Type B pancreatic cell (in vitro differentiated cells): Measurements from ENCODE around the gene PPP4R3B. TPM values are rescaled to one million over a fixed set of nuclear protein-coding genes. Genes with fewer than 3 reads are reported as not detected.
"Not testable (repeated sequence)": the region's sequence is repeated elsewhere in the genome, so short reads cannot be mapped to it uniquely, and the experiment has no call there.

Experiments used
- DNase-seq: peaks from one replicate; pipeline ENCODE4 v3.0.0; 2021; ENCODE audit warnings: mixed read lengths; ENCODE audit not compliant: unreplicated experiment; ENCODE audit errors: extremely low spot score
- H3K27ac Mint-ChIP-seq: 2 replicates; pipeline ENCODE4 v1.8.0; 2021; ENCODE audit warnings: mild to moderate bottlenecking, mixed read lengths
- H3K27me3 Mint-ChIP-seq: 2 replicates; pipeline ENCODE4 v1.8.0; 2021; ENCODE audit warnings: mixed read lengths
- H3K36me3 Mint-ChIP-seq: 2 replicates; pipeline ENCODE4 v1.8.0; 2021; ENCODE audit warnings: mixed read lengths
- H3K4me1 Mint-ChIP-seq: one replicate; pipeline ENCODE4 v1.8.0; 2021; ENCODE audit warnings: mixed read lengths; ENCODE audit not compliant: unreplicated experiment
- H3K4me3 Mint-ChIP-seq: 2 replicates; pipeline ENCODE4 v1.8.0; 2021; ENCODE audit warnings: mild to moderate bottlenecking, mixed read lengths
- H3K9me3 Mint-ChIP-seq: 2 replicates; pipeline ENCODE4 v1.8.0; 2021; ENCODE audit warnings: mixed read lengths
- CTCF ChIP-seq: fragments of 200-600 bp; sonication (generic); conservative IDR thresholded peaks from 2 replicates; pipeline ENCODE4 v1.5.0; 2021; ENCODE audit warnings: antibody characterized with exemption, mild to moderate bottlenecking
- total RNA-seq: library from RNA; stranded (reverse); gene quantifications from 2 replicates; pipeline ENCODE4 v1.2.1, GENCODE V29; 2021; ENCODE audit warnings: low replicate concordance

Gene PPP4R3B
- total RNA-seq, 1 donor from 2014 or later = 59.4 TPM

GRCh38 chr2:55550368-55551102 is 66.9 kb downstream of the PPP4R3B start:
- no peak for TF ChIP-seq CTCF
- H3K4me3 Mint-ChIP-seq = no peak overlapping the region
- peak overlapping the region; percentile 19 for H3K27ac Mint-ChIP-seq
- peaks cover 16% of the 10 kb centered on the region for H3K36me3 Mint-ChIP-seq
- H3K4me1 Mint-ChIP-seq = no peaks in the 10 kb centered on the region
- no peaks in the 10 kb centered on the region for H3K9me3 Mint-ChIP-seq
- H3K27me3 Mint-ChIP-seq = no peaks in the 10 kb centered on the region
- no peak for DNase-seq

- H3K4me1 Mint-ChIP-seq, H3K27me3 Mint-ChIP-seq, H3K27ac Mint-ChIP-seq, H3K9me3 Mint-ChIP-seq, H3K4me3 Mint-ChIP-seq, DNase-seq: not testable (repeated sequence)
- peaks cover 14% of the 10 kb centered on the region for H3K36me3 Mint-ChIP-seq
These were observed 69.7 kb downstream of the PPP4R3B start for GRCh38 chr2:55547679-55548078.

- TF ChIP-seq CTCF = no peak
- Mint-ChIP-seq H3K9me3 (no peaks in the 10 kb centered on the region), H3K27me3 (no peaks in the 10 kb centered on the region), H3K4me3 (no peak overlapping the region), H3K27ac (no peak overlapping the region), H3K36me3 (peaks cover 17% of the 10 kb centered on the region), H3K4me1 (no peaks in the 10 kb centered on the region)
- DNase-seq = no peak
These were observed 70.4 kb downstream of the PPP4R3B start for GRCh38 chr2:55547001-55547400.

GRCh38 chr2:55530539-55531081 is 86.8 kb downstream of the PPP4R3B start:
- peaks cover 40% of the 10 kb centered on the region for H3K36me3 Mint-ChIP-seq
- no peak for DNase-seq
- H3K27me3 Mint-ChIP-seq = no peaks in the 10 kb centered on the region
- H3K27ac Mint-ChIP-seq = no peak overlapping the region
- H3K9me3 Mint-ChIP-seq = no peaks in the 10 kb centered on the region
- TF ChIP-seq CTCF = no peak
- no peak overlapping the region for H3K4me3 Mint-ChIP-seq
- peaks cover 16% of the 10 kb centered on the region for H3K4me1 Mint-ChIP-seq

GRCh38 chr2:55526174-55526573 is 91.2 kb downstream of the PPP4R3B start:
- Mint-ChIP-seq H3K4me3 (no peak overlapping the region), H3K27me3 (no peaks in the 10 kb centered on the region), H3K27ac (no peak overlapping the region), H3K36me3 (peaks cover 30% of the 10 kb centered on the region), H3K9me3 (no peaks in the 10 kb centered on the region), H3K4me1 (peaks cover 8% of the 10 kb centered on the region)
- DNase-seq = no peak
- TF ChIP-seq CTCF = no peak

GRCh38 chr2:55524884-55525437 is 92.5 kb downstream of the PPP4R3B start:
- Mint-ChIP-seq H3K27me3 (no peaks in the 10 kb centered on the region), H3K9me3 (no peaks in the 10 kb centered on the region), H3K4me1 (peaks cover 6% of the 10 kb centered on the region), H3K27ac (no peak overlapping the region), H3K36me3 (peaks cover 22% of the 10 kb centered on the region), H3K4me3 (no peak overlapping the region)
- no peak for DNase-seq
- TF ChIP-seq CTCF = no peak
